Measurements from ENCODE around the gene TNNI2.
A peak's percentile ranks its signal among the peaks of the same experiment; 100 is the strongest.
"Not testable (repeated sequence)": the region's sequence is repeated elsewhere in the genome, so short reads cannot be mapped to it uniquely, and the experiment has no call there.

Gene TNNI2

GRCh38 chr11:1838426-1839144, at the start of gene TNNI2:
Gene TNNI2 (plus strand): TSS chr11:1838981. CDS start chr11:1839697, 716 bp downstream.
- DNase-seq, result no peak

GRCh38 chr11:1791912-1792311, 46.9 kb upstream of the TNNI2 start:
- DNase-seq, result no peak

GRCh38 chr11:1792461-1792860, 46.3 kb upstream of the TNNI2 start:
- DNase-seq, result peak; percentile 23

GRCh38 chr11:1793081-1793480, 45.7 kb upstream of the TNNI2 start:
- no peak for DNase-seq

GRCh38 chr11:1796413-1797011, 42.3 kb upstream of the TNNI2 start:
- no peak for DNase-seq

- DNase-seq, result no peak
Measured at GRCh38 chr11:1797391-1798125, 41.2 kb upstream of the TNNI2 start.

- no peak for DNase-seq
Measured at GRCh38 chr11:1803246-1803645, 35.5 kb upstream of the TNNI2 start.

- not testable (repeated sequence) for DNase-seq
Measured at GRCh38 chr11:1803835-1804519, 34.8 kb upstream of the TNNI2 start.

GRCh38 chr11:1805525-1805924, 33.3 kb upstream of the TNNI2 start:
- no peak for DNase-seq

- peak; percentile 61 for DNase-seq
Measured at GRCh38 chr11:1807264-1807995, 31.4 kb upstream of the TNNI2 start.

- no peak for DNase-seq
Measured at GRCh38 chr11:1810761-1811160, 28.0 kb upstream of the TNNI2 start.

- DNase-seq, result no peak
Measured at GRCh38 chr11:1812274-1812673, 26.5 kb upstream of the TNNI2 start.

GRCh38 chr11:1812801-1813200, 26.0 kb upstream of the TNNI2 start:
- no peak for DNase-seq

- not testable (repeated sequence) for DNase-seq
Measured at GRCh38 chr11:1813356-1813755, 25.4 kb upstream of the TNNI2 start.

GRCh38 chr11:1814691-1815090, 24.1 kb upstream of the TNNI2 start:
- DNase-seq, result no peak

GRCh38 chr11:1815311-1815710, 23.5 kb upstream of the TNNI2 start:
- no peak for DNase-seq

- DNase-seq, result no peak
Measured at GRCh38 chr11:1815751-1816150, 23.0 kb upstream of the TNNI2 start.

- DNase-seq, result no peak
Measured at GRCh38 chr11:1817000-1817399, 21.8 kb upstream of the TNNI2 start.

- DNase-seq, result no peak
Measured at GRCh38 chr11:1817511-1817910, 21.3 kb upstream of the TNNI2 start.

- DNase-seq, result no peak
Measured at GRCh38 chr11:1819074-1819473, 19.7 kb upstream of the TNNI2 start.

- DNase-seq, result no peak
Measured at GRCh38 chr11:1820463-1821325, 18.1 kb upstream of the TNNI2 start.

GRCh38 chr11:1821562-1821961, 17.2 kb upstream of the TNNI2 start:
- no peak for DNase-seq

Measured in hematopoietic multipotent progenitor cell treated with erythropoietin and hydrocortisone succinate and interleukin-3 and kit ligand, for 4 days (in vitro differentiated cells).